Activated CD8-positive, alpha-beta T cell treated with anti-CD3 and anti-CD28 coated beads for 36 hours (primary cell): ENCODE measurements around the gene ST8SIA4. TPM values are rescaled to one million over a fixed set of nuclear protein-coding genes. Genes with fewer than 3 reads are reported as not detected.

Experiments used
- ATAC-seq: fragments of 200-7000 bp; cut with Tn5 transposase; one replicate; pipeline ENCODE4 v1.10.0; 2021; ENCODE audit warnings: mild to moderate bottlenecking, moderate library complexity
- CTCF ChIA-PET: fragments of 350-600 bp; sonication (Branson Sonifier 250); formaldehyde crosslinking; loops from one replicate; lab custom pipeline; 2021; ENCODE audit warnings: antibody characterized with exemption; lab: Charles Lee
- POLR2A ChIA-PET: fragments of 350-600 bp; sonication (Branson Sonifier 250); formaldehyde crosslinking; loops from one replicate; lab custom pipeline; 2021; ENCODE audit warnings: antibody characterized with exemption; lab: Charles Lee
- DNase-seq: peaks from one replicate; pipeline ENCODE4 v3.0.0-alpha.2; 2020
- H3K27ac Mint-ChIP-seq: one replicate; pipeline ENCODE4 v1.8.0; 2021; ENCODE audit warnings: mild to moderate bottlenecking, mixed read lengths
- H3K27me3 Mint-ChIP-seq: one replicate; pipeline ENCODE4 v1.8.0; 2021; ENCODE audit warnings: mixed read lengths
- H3K36me3 Mint-ChIP-seq: one replicate; pipeline ENCODE4 v1.8.0; 2021; ENCODE audit warnings: low read depth, mixed read lengths
- H3K4me1 Mint-ChIP-seq: one replicate; pipeline ENCODE4 v1.8.0; 2021; ENCODE audit warnings: low read depth, mixed read lengths
- H3K4me3 Mint-ChIP-seq: one replicate; pipeline ENCODE4 v1.8.0; 2021; ENCODE audit warnings: mild to moderate bottlenecking, moderate library complexity, mixed read lengths
- H3K9me3 Mint-ChIP-seq: one replicate; pipeline ENCODE4 v1.8.0; 2021; ENCODE audit warnings: mixed read lengths
- intact Hi-C: fragments of 100-400 bp; cut with micrococcal nuclease; formaldehyde crosslinking; loops from one replicate; pipeline ENCODE4 v1.10.0; 2022
- total RNA-seq, 2 experiments: library from RNA; stranded (reverse); gene quantifications; one replicate each; pipeline ENCODE4 v1.2.3, GENCODE V29; 2021
- TF ChIP-seq, protein P1 (sequence below): fragments of 200-600 bp; IDR thresholded peaks from one replicate; pipeline ENCODE4 v1.8.0; 2022; ENCODE audit warnings: antibody characterized with exemption, mild to moderate bottlenecking

ST8SIA4 gene
- total RNA-seq, 2 experiments from 2014 or later, result 31.6 to 34.1 TPM

DNA sequence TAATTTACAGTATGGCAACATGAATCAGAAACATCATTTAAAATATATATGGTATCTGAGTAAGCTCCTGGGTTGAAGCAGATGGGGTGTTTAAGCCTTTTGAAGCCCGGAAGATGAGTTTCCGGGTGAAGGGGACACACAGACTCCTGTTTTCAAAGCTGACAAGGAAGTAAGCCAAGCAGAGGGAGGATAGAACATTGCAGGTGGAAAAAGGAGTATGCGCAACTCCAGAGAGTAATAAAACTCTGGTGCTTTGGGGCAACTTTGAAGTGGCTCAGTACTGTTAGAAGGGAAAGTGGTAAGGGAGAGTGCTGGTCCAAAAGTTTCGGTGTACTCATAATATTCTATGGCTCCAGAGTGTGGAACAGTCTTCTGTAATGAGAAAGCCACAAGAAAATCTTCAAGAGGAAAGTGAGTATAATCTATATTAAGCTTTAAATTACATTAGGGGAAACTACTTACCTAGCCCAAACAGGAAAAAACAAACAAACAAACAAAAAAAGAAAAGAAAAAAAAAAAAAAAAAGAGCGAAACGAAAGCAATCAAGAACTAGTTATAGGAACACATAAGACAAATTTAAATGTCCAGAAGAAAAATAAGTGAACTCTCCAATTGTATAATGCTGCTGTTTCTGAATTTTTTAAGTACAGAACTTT is 2.3 kb upstream of the ST8SIA4 start:
- Mint-ChIP-seq H3K27me3 (no peaks in the 10 kb centered on the region), H3K9me3 (no peaks in the 10 kb centered on the region), H3K36me3 (peaks cover 13% of the 10 kb centered on the region), H3K4me1 (peaks cover 26% of the 10 kb centered on the region), H3K4me3 (peak overlapping the region; percentile 98), H3K27ac (peak overlapping the region; percentile 98)
- ChIA-PET POLR2A (interaction anchor here (5.8 to 6.5 kb wide), 3 partner anchors 14 to 127 kb away, joined by 50 to 124 read pairs (median 63); no protein-coding TSS in a partner anchor), CTCF (interaction anchor here (1.1 kb wide), 1 partner anchor 54 kb away, joined by 3 read pairs; no protein-coding TSS in a partner anchor)
- TF ChIP-seq, protein P1, sequence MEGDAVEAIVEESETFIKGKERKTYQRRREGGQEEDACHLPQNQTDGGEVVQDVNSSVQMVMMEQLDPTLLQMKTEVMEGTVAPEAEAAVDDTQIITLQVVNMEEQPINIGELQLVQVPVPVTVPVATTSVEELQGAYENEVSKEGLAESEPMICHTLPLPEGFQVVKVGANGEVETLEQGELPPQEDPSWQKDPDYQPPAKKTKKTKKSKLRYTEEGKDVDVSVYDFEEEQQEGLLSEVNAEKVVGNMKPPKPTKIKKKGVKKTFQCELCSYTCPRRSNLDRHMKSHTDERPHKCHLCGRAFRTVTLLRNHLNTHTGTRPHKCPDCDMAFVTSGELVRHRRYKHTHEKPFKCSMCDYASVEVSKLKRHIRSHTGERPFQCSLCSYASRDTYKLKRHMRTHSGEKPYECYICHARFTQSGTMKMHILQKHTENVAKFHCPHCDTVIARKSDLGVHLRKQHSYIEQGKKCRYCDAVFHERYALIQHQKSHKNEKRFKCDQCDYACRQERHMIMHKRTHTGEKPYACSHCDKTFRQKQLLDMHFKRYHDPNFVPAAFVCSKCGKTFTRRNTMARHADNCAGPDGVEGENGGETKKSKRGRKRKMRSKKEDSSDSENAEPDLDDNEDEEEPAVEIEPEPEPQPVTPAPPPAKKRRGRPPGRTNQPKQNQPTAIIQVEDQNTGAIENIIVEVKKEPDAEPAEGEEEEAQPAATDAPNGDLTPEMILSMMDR, result no peak
- DNase-seq (peak; percentile 20), ATAC-seq (no peak)
- intact Hi-C loops, result no loop called here

DNA sequence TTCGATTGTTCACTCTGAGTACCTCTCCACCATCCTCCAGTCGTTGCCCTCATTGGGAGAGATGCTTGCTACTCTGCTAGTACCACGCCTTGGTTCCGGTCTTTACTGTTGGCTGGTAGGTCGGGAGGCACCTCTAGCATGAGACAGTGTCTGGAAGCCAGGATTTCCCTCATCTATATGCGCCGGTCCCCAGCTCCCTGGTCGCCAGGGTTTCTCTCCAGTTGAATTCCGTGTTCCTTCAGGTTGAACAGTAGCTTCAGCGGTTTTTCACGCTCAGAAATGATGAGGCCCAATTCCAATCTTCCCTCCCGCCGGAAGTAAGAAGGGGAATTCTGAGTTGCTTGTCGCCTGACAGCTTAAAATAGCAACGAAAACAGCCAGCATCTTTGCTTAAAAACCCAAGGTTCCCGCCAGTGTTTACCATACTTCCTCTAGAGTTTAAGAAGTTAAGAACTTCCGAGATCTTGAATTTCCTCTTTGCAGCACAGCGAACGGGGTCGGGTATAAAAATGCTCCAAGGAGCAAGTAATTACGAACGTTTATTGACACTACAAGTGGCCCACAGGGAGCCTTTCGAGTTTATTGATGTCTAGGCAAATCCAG is 1.3 kb upstream of the ST8SIA4 start:
- ATAC-seq, result peak; percentile 21
- peak; percentile 79 for DNase-seq
- H3K4me1 Mint-ChIP-seq, result peaks cover 26% of the 10 kb centered on the region
- H3K27me3 Mint-ChIP-seq, result no peaks in the 10 kb centered on the region
- POLR2A ChIA-PET, result interaction anchor here (0.7 to 6.5 kb wide), 8 partner anchors 13 to 126 kb away, joined by 3 to 124 read pairs (median 28); no protein-coding TSS in a partner anchor
- peaks cover 24% of the 10 kb centered on the region for H3K36me3 Mint-ChIP-seq
- H3K27ac Mint-ChIP-seq, result peak overlapping the region; percentile 98
- CTCF ChIA-PET, result interaction anchor here (1.4 to 4.8 kb wide), 5 partner anchors 9 to 126 kb away, joined by 5 to 29 read pairs (median 6); no protein-coding TSS in a partner anchor
- H3K4me3 Mint-ChIP-seq, result peak overlapping the region; percentile 98
- intact Hi-C loops, result loop anchor here (5.0 kb wide), 3 partner anchors 62 to 367 kb away; partner anchors contain the start of gene FAM174A
- no peaks in the 10 kb centered on the region for H3K9me3 Mint-ChIP-seq
- TF ChIP-seq, protein P1, result no peak

DNA sequence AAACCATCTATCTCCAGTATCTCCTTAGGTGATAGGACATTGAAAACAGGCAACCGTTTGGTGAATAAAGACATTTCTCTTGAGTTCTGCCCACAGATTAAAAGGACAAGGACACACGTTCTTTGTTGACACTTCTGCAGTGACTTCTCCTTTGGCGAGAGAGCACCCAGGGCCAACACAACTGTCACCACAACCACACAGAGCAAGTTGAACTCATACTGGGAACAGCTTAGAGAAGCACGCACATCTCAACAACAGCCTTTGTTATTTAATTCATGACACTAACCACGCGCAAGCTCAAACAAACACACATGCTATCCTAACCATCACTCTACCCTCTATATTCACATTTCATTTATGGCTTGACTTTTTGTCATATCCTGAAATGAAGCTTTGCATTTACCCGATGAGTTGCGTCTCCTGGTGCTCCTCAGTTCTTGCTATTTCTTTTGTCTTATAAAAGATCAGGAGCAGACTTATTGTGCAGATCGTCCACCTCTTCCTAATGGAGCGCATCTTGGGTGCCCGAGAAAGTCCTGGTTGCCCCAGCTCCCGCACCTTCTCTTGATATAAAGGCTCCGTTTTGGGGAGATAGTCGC is 543 bp downstream of the ST8SIA4 start:
- Mint-ChIP-seq H3K27ac (peak overlapping the region; percentile 98), H3K27me3 (no peaks in the 10 kb centered on the region), H3K4me1 (peaks cover 32% of the 10 kb centered on the region), H3K9me3 (no peaks in the 10 kb centered on the region), H3K4me3 (peak overlapping the region; percentile 98), H3K36me3 (peaks cover 31% of the 10 kb centered on the region)
- DNase-seq, result peak; percentile 65
- intact Hi-C loops, result loop anchor here (1.0 to 5.0 kb wide), 4 partner anchors 60 to 365 kb away; partner anchors contain the start of gene FAM174A
- TF ChIP-seq, protein P1, result no peak
- ChIA-PET CTCF (interaction anchor here (0.6 to 5.2 kb wide), 16 partner anchors 9 to 472 kb away, joined by 3 to 43 read pairs (median 5); partner anchors contain the start of gene FAM174A), POLR2A (interaction anchor here (0.8 to 6.5 kb wide), 16 partner anchors 11 to 1973 kb away, joined by 3 to 124 read pairs (median 5); no protein-coding TSS in a partner anchor)
- peak; percentile 2 for ATAC-seq

DNA sequence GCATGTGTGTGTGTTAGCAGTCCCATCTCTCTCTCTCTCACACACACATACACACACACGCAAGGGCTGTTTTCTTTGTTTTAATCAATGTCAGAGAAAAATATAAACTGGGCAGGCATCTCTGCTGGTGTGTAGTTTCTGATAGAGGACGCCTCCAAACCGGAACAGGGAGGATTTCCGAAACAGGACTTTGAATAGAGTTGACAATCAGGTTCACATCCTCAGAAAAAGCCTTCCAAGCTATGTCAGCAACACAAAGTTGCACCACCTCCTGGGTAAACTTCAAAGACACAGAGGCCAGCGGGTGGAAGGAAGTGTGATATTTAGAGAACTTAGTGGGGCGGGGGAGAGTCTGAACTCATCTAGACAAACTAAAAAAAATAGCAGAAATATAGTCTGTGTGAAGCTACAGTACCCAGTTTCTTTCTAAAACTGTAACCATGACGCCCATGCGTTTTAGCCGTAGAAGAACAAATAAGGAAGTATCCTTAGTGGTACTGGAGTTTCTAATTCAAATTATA is 1.2 kb downstream of the ST8SIA4 start:
- H3K9me3 Mint-ChIP-seq, result no peaks in the 10 kb centered on the region
- H3K4me3 Mint-ChIP-seq, result peak overlapping the region; percentile 98
- peak; percentile 81 for DNase-seq
- CTCF ChIA-PET, result interaction anchor here (0.6 to 5.2 kb wide), 18 partner anchors 8 to 471 kb away, joined by 3 to 43 read pairs (median 5); partner anchors contain the start of gene FAM174A
- intact Hi-C loops, result loop anchor here (2.0 to 5.0 kb wide), 5 partner anchors 41 to 365 kb away; partner anchors contain the start of gene FAM174A
- H3K36me3 Mint-ChIP-seq, result peaks cover 33% of the 10 kb centered on the region
- peaks cover 32% of the 10 kb centered on the region for H3K4me1 Mint-ChIP-seq
- ATAC-seq, result peak; percentile 10
- POLR2A ChIA-PET, result interaction anchor here (0.8 to 6.5 kb wide), 13 partner anchors 11 to 1972 kb away, joined by 3 to 124 read pairs (median 5); no protein-coding TSS in a partner anchor
- TF ChIP-seq, protein P1, result no peak
- H3K27me3 Mint-ChIP-seq, result no peaks in the 10 kb centered on the region
- peak overlapping the region; percentile 98 for H3K27ac Mint-ChIP-seq
